ENCODE results near the gene HDAC8.
"Not testable (repeated sequence)": the region's sequence is repeated elsewhere in the genome, so short reads cannot be mapped to it uniquely, and the experiment has no call there.

HDAC8 gene

GRCh38 chrX:72572248-72573157 is at the start of gene HDAC8:
TSS of gene HDAC8 (minus strand) at chrX:72572843. CDS start at chrX:72572761, 82 bp downstream.
- DNase-seq (ENCODE audit: low spot score), result peak; percentile 59

- DNase-seq (ENCODE audit: low spot score), result no peak
Observed at GRCh38 chrX:72621625-72622485, 49.2 kb upstream of the HDAC8 start.

GRCh38 chrX:72621163-72621562 is 48.5 kb upstream of the HDAC8 start:
- no peak for DNase-seq (ENCODE audit: low spot score)

- peak; percentile 2 for DNase-seq (ENCODE audit: low spot score)
Observed at GRCh38 chrX:72620550-72621145, 48.0 kb upstream of the HDAC8 start.

- DNase-seq (ENCODE audit: low spot score), result no peak
Observed at GRCh38 chrX:72609313-72609712, 36.7 kb upstream of the HDAC8 start.

- DNase-seq (ENCODE audit: low spot score), result no peak
Observed at GRCh38 chrX:72604705-72605104, 32.1 kb upstream of the HDAC8 start.

GRCh38 chrX:72604112-72604511 is 31.5 kb upstream of the HDAC8 start:
- DNase-seq (ENCODE audit: low spot score), result no peak

GRCh38 chrX:72591038-72591437 is 18.4 kb upstream of the HDAC8 start:
- not testable (repeated sequence) for DNase-seq (ENCODE audit: low spot score)

GRCh38 chrX:72584163-72584562 is 11.5 kb upstream of the HDAC8 start:
- DNase-seq (ENCODE audit: low spot score), result no peak

GRCh38 chrX:72576141-72576894 is 3.7 kb upstream of the HDAC8 start:
- no peak for DNase-seq (ENCODE audit: low spot score)

GRCh38 chrX:72573158-72573511 is 492 bp upstream of the HDAC8 start:
- DNase-seq (ENCODE audit: low spot score), result no peak

GRCh38 chrX:72569786-72570185 is 2.9 kb downstream of the HDAC8 start:
- no peak for DNase-seq (ENCODE audit: low spot score)

GRCh38 chrX:72568406-72569092 is 4.1 kb downstream of the HDAC8 start:
- no peak for DNase-seq (ENCODE audit: low spot score)

- DNase-seq (ENCODE audit: low spot score), result no peak
Observed at GRCh38 chrX:72566448-72566847, 6.2 kb downstream of the HDAC8 start.

- DNase-seq (ENCODE audit: low spot score), result not testable (repeated sequence)
Observed at GRCh38 chrX:72559655-72560054, 13.0 kb downstream of the HDAC8 start.

GRCh38 chrX:72554448-72555140 is 18.0 kb downstream of the HDAC8 start:
- DNase-seq (ENCODE audit: low spot score), result no peak

- DNase-seq (ENCODE audit: low spot score), result not testable (repeated sequence)
Observed at GRCh38 chrX:72552443-72552842, 20.2 kb downstream of the HDAC8 start.

GRCh38 chrX:72545990-72546389 is 26.7 kb downstream of the HDAC8 start:
- no peak for DNase-seq (ENCODE audit: low spot score)

GRCh38 chrX:72540318-72540717 is 32.3 kb downstream of the HDAC8 start:
- no peak for DNase-seq (ENCODE audit: low spot score)

GRCh38 chrX:72539822-72540221 is 32.8 kb downstream of the HDAC8 start:
- DNase-seq (ENCODE audit: low spot score), result no peak

- DNase-seq (ENCODE audit: low spot score), result no peak
Observed at GRCh38 chrX:72536542-72536941, 36.1 kb downstream of the HDAC8 start.
